Stimulated activated CD8-positive, alpha-beta memory T cell treated with anti-CD3 and anti-CD28 coated beads, Interleukin-7, amount 100 ng/mL, for 48 hours (primary cell): Measurements from ENCODE around the gene MAPK8IP1.
"Not testable (repeated sequence)": the region's sequence is repeated elsewhere in the genome, so short reads cannot be mapped to it uniquely, and the experiment has no call there.

ENCODE experiments used
- DNase-seq, 2 donors: peaks; one replicate each; pipeline ENCODE4 v3.0.0-alpha.2; 2020; ENCODE audit warnings: low read depth in 1 of 2; ENCODE audit errors: extremely low read depth in 1 of 2

MAPK8IP1 gene

GRCh38 chr11:45889555-45889954 lies 4.1 kb downstream of the MAPK8IP1 start:
- no peak for DNase-seq

- no peak for DNase-seq
Measured at GRCh38 chr11:45889966-45890365, 4.5 kb downstream of the MAPK8IP1 start.

- DNase-seq = no peak
Measured at GRCh38 chr11:45890886-45891550, 5.6 kb downstream of the MAPK8IP1 start.

- no peak for DNase-seq
Measured at GRCh38 chr11:45892856-45893255, 7.4 kb downstream of the MAPK8IP1 start.

- DNase-seq = no peak
Measured at GRCh38 chr11:45894555-45895247, 9.2 kb downstream of the MAPK8IP1 start.

- DNase-seq = no peak
Measured at GRCh38 chr11:45895553-45896259, 10.3 kb downstream of the MAPK8IP1 start.

GRCh38 chr11:45896422-45896984 lies 11.1 kb downstream of the MAPK8IP1 start:
- DNase-seq = no peak

- DNase-seq = no peak
Measured at GRCh38 chr11:45897556-45897955, 12.1 kb downstream of the MAPK8IP1 start.

GRCh38 chr11:45899086-45899447 lies 13.6 kb downstream of the MAPK8IP1 start:
- no peak for DNase-seq

- DNase-seq = peak; percentile 51 to 58
Measured at GRCh38 chr11:45899448-45900174, 14.2 kb downstream of the MAPK8IP1 start.

GRCh38 chr11:45900175-45900800 lies 14.8 kb downstream of the MAPK8IP1 start:
- not testable (repeated sequence) for DNase-seq

- no peak for DNase-seq
Measured at GRCh38 chr11:45900916-45901617, 15.6 kb downstream of the MAPK8IP1 start.

- no peak for DNase-seq
Measured at GRCh38 chr11:45901626-45902025, 16.2 kb downstream of the MAPK8IP1 start.

- DNase-seq = no peak
Measured at GRCh38 chr11:45902452-45903380, 17.3 kb downstream of the MAPK8IP1 start.

GRCh38 chr11:45904309-45904915 lies 19.0 kb downstream of the MAPK8IP1 start:
- DNase-seq = no peak

GRCh38 chr11:45905095-45905494 lies 19.6 kb downstream of the MAPK8IP1 start:
- DNase-seq = no peak

GRCh38 chr11:45905576-45905975 lies 20.1 kb downstream of the MAPK8IP1 start:
- DNase-seq = not testable (repeated sequence)

- no peak for DNase-seq
Measured at GRCh38 chr11:45906096-45906682, 20.7 kb downstream of the MAPK8IP1 start.
